ENCODE results near the gene RAP1GAP2.

The RAP1GAP2 gene

GRCh38 chr17:2803971-2804370, 7.7 kb downstream of the RAP1GAP2 start:
- Histone ChIP-seq H4K20me1 (ENCODE audit: insufficient read depth, low read length) (peaks cover 9% of the 10 kb centered on the region; the same call in 1 of the 2 replicates), H3K4me2 (ENCODE audit: insufficient read depth, low read length) (no peak overlapping the region), H3K9ac (ENCODE audit: low read depth, low read length) (no peak overlapping the region), H3K4me3 (ENCODE audit: low read depth in 1 of 2, low read length in 2 of 2) (no peak overlapping the region), H3K4me1 (ENCODE audit: insufficient read depth, low read length) (no peaks in the 10 kb centered on the region), H3K9me3 (ENCODE audit: insufficient read depth, low read length, severe bottlenecking) (no peaks in the 10 kb centered on the region), H2AFZ (ENCODE audit: low read depth, low read length) (no peak overlapping the region), H3K27me3 (ENCODE audit: insufficient read depth, low read length, poor library complexity) (no peaks in the 10 kb centered on the region), H3K36me3 (ENCODE audit: insufficient read depth, low read length) (no peaks in the 10 kb centered on the region), H3K79me2 (ENCODE audit: insufficient read depth, low read length) (no peaks in the 10 kb centered on the region), H3K27ac (ENCODE audit: low read length) (no peak overlapping the region)
- TF ChIP-seq CTCF (IDR thresholded peaks at IDR 0.05; ENCODE audit: borderline replicate concordance, extremely low read depth, low read length, poor library complexity, severe bottlenecking) (no peak), EZH2 (IDR thresholded peaks at IDR 0.05; ENCODE audit: borderline replicate concordance, low read depth, low read length, severe bottlenecking) (no peak)
- ATAC-seq (ENCODE audit: insufficient read depth, low read depth) (no peak), DNase-seq (no peak)

DNA sequence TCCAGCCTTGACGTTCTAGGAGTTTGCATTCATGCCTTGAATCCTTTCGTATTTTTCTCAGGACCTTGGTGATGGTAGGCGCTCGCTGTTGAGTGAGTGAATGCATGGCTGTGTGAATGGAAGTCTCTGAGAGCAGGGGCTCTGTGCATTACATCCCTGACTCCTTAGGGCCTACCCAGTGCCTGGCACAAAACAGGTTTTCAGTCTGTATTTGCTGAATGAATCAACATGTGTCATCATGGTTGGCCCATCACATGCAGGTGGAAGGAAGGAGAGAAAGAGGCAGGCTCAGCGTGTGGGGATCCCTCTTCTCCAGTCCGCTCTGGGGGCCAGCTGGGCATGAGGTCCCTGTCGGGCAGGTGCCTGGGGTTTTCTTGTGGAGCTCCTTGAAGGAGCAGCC, 8.7 kb downstream of the RAP1GAP2 start:
- no peak overlapping the region for H2AFZ ChIP-seq (ENCODE audit: low read depth, low read length)
- no peaks in the 10 kb centered on the region for H3K79me2 ChIP-seq (ENCODE audit: insufficient read depth, low read length)
- TF ChIP-seq EZH2 (IDR thresholded peaks at IDR 0.05; ENCODE audit: borderline replicate concordance, low read depth, low read length, severe bottlenecking) = no peak
- no peak for TF ChIP-seq CTCF (IDR thresholded peaks at IDR 0.05; ENCODE audit: borderline replicate concordance, extremely low read depth, low read length, poor library complexity, severe bottlenecking)
- H3K4me1 ChIP-seq (ENCODE audit: insufficient read depth, low read length) = no peaks in the 10 kb centered on the region
- no peaks in the 10 kb centered on the region for H3K9me3 ChIP-seq (ENCODE audit: insufficient read depth, low read length, severe bottlenecking)
- no peak overlapping the region for H3K4me2 ChIP-seq (ENCODE audit: insufficient read depth, low read length)
- H3K27ac ChIP-seq (ENCODE audit: low read length) = no peak overlapping the region
- DNase-seq (no peak), ATAC-seq (ENCODE audit: insufficient read depth, low read depth) (no peak)
- no peak overlapping the region for H3K4me3 ChIP-seq (ENCODE audit: low read depth in 1 of 2, low read length in 2 of 2)
- H3K36me3 ChIP-seq (ENCODE audit: insufficient read depth, low read length) = no peaks in the 10 kb centered on the region
- H3K9ac ChIP-seq (ENCODE audit: low read depth, low read length) = no peak overlapping the region
- no peaks in the 10 kb centered on the region for H3K27me3 ChIP-seq (ENCODE audit: insufficient read depth, low read length, poor library complexity)
- H4K20me1 ChIP-seq (ENCODE audit: insufficient read depth, low read length) = peaks cover 9% of the 10 kb centered on the region; the same call in 1 of the 2 replicates

DNA sequence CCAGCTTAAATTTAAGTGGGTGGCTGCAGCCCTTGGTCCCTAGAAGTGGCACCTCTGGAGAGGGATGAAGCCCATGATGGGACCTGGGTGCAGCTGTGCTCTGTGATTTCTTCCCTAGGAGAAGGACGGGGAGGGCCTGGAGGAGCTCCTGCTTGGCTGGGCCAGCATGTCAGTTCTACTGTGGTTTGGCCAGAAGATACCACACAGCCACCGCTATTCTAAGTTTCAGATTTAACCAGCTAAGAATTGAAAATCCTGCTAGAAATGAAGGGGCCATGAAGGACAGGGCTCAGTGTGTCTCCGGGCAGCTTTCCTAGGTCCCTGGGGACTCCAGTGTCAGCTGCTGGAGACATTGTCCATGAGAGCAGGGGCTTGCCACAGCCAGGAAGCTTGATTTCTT, 9.7 kb downstream of the RAP1GAP2 start:
- Histone ChIP-seq H4K20me1 (ENCODE audit: insufficient read depth, low read length) (0 out of 2 replicates have a peak, but pooled peaks cover 5% of the 10 kb centered on the region), H3K79me2 (ENCODE audit: insufficient read depth, low read length) (no peaks in the 10 kb centered on the region), H3K4me2 (ENCODE audit: insufficient read depth, low read length) (no peak overlapping the region), H3K36me3 (ENCODE audit: insufficient read depth, low read length) (no peaks in the 10 kb centered on the region), H3K27ac (ENCODE audit: low read length) (no peak overlapping the region), H2AFZ (ENCODE audit: low read depth, low read length) (no peak overlapping the region), H3K9ac (ENCODE audit: low read depth, low read length) (no peak overlapping the region), H3K27me3 (ENCODE audit: insufficient read depth, low read length, poor library complexity) (no peaks in the 10 kb centered on the region), H3K4me3 (ENCODE audit: low read depth in 1 of 2, low read length in 2 of 2) (no peak overlapping the region), H3K9me3 (ENCODE audit: insufficient read depth, low read length, severe bottlenecking) (no peaks in the 10 kb centered on the region), H3K4me1 (ENCODE audit: insufficient read depth, low read length) (no peaks in the 10 kb centered on the region)
- DNase-seq (no peak), ATAC-seq (ENCODE audit: insufficient read depth, low read depth) (no peak)
- no peak for TF ChIP-seq CTCF (IDR thresholded peaks at IDR 0.05; ENCODE audit: borderline replicate concordance, extremely low read depth, low read length, poor library complexity, severe bottlenecking)
- no peak for TF ChIP-seq EZH2 (IDR thresholded peaks at IDR 0.05; ENCODE audit: borderline replicate concordance, low read depth, low read length, severe bottlenecking)

Data from DND-41 (cell line).